NCI-H146 (cell line): ENCODE results near the gene COPZ1.
"Not testable (repeated sequence)": the region's sequence is repeated elsewhere in the genome, so short reads cannot be mapped to it uniquely, and the experiment has no call there.

Experiments used
- DNase-seq: peaks from one replicate; lab custom pipeline; 2025; lab: John Stamatoyannopoulos, UW

The COPZ1 gene

DNA sequence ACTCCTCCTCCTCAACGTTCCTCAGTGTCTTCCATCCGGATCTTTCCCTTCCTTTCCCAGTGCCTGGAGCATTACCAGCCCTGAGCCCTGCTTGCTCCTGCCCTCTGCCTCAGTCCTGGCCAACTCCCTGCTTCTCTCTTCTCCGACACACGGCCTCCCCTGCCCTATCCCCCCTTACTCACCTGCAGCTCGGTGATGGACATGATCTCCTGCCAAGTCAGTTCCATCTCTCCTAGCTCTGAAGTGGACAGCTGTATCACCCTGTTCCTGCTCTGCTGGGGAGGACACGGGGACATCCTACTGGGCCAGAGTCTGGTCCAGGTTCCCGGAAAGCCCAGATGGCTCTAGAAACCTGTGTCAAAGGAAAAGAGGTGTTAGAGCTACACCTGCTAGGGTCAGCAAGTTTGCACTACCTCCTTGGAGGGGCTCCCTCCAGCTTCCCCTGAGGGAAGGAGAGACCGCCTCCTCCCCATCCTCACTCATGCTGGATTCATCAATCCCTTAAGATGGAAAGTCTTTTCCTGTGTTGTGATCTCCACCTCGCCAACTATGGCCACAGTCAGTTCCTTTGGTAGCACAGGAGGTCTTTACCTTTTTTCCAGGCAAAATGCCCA, 29.9 kb upstream of the COPZ1 start:
- no peak for DNase-seq

DNA sequence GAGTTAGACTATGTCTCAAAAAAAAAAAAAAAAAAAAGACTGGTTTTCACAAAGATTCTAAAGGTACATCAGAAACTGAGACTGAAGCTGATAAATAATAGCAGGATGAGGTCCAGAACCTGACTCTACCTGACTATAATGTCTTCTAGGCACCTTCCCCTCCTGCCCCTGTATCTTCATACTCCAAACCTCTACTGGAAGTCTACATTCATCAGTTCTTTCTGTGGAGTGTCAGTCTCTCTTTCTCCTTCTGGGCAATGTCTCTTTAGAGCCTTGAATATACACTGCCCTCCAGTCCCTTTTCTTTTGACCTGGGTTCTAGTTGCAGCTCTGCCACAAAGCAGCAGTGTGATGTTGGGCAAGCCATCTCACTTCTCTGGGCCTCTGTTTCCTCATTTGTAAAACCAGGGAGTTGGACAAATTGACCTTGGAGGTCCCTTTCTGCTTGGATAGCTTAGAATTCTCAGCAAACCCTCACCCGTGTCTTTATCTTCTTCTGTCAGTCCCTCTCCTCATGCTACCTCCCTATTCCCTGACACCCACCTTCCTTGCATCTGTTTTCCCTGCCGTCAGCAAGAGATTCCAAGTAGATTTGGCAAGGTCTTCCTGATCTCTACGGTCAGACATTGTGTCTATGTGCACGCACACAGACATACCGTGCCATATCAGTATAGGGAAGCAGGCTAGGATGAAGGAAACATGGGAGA, 28.4 kb upstream of the COPZ1 start:
- no peak for DNase-seq

DNA sequence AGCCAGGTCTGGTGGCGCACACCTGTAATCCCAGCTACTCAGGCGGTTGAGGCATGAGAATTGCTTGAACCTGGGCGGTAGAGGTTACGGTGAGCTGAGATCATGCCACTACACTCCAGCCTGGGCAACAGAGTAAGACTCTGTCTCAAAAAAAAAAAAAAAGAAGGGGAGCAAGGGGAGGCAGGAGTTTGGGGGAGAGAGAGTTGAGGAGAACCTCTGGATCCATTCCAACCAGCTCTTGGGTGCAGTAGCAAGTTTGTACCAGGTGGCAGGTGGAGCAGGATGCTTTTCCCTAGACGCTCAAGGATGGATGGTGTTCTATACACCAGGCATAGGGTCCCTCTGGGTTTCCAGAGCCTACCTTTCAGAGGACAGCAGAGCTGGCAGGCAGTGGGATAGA, 26.0 kb upstream of the COPZ1 start:
- DNase-seq = no peak

DNA sequence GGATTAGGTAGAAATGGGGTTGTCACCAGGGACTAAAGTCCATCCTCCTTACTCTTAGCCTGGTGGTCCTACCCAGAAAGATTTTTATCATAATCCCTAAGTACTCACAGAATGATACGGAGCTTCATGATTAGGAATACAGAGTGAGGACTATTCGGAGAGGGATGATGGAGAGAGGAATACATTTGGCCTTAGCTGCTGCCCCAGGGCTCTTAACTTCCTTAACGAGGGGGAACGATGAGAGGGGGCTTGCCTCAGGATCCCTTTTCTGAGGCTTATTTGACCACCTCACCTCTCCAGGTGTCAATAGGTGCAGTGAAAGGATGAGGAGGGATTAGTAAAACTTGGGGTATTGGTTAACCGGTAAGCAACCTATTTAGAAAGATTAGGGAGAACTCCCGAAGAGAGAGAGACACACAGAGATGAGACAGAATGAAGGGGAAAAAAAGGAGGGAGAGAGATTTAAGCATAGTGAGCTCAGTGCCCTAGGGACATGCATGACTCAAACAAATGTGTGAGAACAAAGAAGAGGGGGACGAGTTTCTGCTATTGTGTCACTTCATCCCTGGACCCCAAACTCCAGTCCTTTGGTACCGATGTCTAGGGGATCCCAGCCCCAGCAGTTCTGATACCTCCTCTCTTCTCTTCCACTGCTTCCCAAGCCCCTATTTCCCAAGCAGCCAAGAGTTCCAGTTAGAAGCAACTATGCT, 25.3 kb upstream of the COPZ1 start:
- no peak for DNase-seq

DNA sequence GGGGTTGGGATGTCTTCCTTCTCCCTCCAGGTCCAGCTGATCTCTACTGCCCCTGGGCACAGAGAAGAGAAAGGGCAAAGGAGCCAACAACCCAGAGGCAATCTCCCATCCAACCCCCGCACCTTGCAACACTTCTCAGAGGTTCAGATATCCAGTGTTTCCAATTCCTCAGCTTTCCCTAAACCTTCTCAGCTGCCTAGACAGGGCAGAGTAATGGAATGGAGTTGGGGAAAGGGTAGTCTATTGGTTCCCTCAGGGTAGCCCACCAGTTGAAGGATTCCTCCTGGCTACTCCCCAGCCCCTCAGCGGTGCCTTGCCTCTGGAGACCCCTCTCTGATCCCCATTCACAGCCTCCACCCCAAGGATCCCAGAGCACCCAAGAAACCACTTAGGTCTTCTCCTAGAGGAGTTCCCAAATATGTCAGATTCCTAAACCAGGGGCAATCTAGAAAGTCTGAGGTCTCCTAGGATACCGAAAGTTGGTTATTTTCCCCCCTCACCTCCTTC, 24.7 kb upstream of the COPZ1 start:
- DNase-seq = no peak

DNA sequence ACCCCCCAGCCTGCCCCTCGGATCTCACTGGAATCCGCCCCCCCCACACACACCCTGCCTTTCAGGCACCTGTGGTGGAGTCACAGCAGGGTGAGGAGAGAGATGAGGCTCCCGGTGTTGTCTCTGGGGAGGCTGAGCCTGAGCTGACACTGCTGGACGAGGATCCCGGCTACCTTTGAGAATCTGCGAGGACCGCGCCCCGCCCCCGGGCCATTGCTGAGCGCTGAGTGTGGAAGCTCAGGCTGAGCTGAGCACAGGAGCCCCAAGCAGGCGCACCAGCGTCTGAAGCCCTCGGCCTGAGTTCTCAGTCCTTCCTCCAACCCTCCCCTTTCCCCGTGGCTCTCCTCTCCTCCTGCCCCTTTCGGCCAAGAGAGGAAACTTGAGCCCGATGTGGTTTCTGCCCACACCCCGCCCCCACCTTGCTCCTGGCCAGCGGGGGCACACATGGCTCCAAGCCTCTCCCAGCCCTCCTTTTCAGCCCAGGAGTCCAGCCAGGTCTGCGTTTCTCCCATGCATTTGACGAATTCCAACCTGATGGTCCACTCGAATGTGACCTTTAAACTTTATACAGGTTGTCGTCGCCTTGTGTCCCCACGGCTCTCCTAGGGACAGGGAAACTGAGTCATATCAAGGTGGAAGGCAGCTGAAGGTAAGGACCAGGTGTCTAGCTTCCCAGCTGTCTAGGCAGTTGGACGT, 24.1 kb upstream of the COPZ1 start, which contains the start of gene NFE2:
Gene NFE2, minus strand, starts transcription at position 284 of the 696 bp plus-strand sequence. CDS start 5,767 bp downstream, outside the sequence.
- peak; percentile 80 for DNase-seq

DNA sequence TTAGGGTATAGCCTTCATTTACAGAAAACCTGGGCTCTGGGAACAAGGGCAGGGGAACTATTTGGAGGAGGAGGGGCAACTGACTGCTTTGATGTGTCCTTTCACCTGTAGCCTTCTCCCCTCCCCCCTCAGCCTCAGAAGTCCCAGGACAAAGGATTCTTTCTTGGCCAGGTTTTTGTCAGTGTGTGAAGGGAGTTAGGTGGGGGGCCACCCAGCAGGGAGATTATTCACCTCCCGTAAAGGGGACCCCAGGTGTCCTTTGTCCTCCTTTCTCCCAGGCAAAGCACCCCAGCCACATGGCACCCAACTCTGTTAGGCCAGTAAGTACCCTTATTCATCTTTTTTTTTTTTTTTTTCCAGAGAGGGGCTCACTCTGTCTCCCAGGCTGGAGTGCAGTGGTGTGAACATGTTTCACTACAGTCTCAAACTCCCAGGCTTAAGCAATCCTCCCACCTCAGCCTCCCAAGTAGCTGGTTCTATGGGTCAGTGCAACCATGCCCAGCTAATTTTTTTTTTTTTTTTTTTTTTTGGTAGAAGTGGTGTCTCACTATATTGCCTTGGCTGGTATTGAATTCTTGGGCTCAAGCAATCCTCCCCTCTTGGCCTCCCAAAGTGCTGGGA, 23.4 kb upstream of the COPZ1 start:
- DNase-seq = peak; percentile 31

DNA sequence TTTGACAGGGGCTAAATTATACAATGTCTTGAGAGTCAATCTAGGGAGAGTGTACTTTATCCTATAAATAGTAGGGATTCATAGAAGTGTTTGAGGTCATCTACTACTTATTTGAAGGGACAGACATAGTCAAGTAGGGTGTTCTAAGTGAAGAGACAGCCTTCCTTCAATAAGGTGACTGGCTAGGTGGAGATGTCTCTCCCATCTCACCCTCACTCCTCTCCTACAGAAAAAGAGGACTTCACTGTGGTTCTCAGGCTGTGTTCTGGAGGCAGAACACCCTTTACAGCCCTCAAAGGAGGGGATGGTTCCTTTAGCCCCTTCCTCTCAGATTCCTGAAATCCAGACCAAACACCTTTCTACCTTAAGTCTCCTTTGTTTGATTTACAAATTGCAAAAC, 21.3 kb upstream of the COPZ1 start:
- no peak for DNase-seq

DNA sequence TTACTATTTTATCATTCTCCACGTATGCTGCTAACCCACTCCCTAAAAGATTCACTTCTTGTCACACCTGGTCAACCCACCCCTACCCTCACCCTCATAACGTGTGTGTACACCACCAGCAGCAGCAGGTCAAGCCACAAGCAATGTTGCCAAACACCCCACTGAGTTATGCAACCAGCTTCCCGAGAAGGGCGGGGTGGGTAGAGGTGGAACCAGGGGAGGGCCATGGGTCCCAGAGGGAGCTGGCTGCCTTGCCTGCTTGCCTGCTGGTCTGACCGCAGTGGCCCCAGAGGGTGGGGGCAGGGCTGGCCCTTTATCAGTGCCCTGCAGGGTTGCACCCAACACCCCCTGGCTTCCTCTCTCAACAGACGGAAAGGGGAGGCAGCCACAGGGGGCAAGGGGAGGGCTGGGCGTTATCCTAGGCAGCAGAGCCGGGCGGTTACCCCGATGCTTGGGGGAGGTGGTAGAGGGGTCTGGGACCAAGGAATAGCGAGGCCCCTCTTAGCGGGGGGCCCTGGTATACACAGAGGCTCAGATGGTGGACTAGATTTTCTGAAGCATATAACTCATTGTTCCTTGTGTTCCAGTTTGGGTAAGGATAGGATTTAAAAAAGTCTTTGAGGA, 20.6 kb upstream of the COPZ1 start:
- peak; percentile 76 for DNase-seq

DNA sequence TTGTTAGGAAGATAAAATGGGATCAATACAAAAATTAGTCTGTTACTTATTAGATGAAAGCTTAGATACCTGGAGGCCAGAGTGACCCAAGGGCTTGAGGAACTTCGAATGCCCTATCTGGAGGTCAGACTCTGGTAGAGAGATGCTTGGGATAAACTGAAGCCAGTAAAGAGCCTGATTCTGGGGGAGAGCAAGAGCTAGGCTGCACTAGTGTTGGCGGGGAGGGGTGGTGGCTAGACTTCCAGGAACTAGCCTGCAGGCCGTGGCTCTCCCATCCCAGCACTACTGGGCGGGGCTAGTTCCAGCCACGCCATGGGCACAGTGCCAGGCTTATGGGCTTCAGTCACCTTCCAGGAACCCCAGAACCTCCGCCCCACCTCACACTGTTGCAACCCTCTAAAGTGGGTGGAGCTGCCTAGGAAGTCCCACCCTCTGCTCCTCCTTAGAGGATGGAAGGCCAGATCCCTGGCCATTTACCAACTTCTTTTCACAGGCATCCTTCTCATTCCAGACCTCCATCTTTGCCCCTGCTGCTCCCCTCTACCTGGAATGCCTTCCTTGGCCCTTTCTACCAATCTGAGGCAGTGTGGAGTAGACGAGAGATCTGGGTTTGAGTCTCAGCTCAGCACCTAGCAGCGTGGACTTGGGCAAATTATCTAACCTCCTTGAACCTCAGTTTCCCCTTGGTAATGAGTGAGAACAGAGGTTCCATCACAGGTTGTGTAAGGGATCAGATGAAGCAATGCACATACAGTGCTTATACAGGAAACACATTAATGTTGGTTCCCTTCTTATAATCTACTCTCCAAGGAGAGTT, 17.8 kb upstream of the COPZ1 start:
- peak; percentile 57 for DNase-seq

DNA sequence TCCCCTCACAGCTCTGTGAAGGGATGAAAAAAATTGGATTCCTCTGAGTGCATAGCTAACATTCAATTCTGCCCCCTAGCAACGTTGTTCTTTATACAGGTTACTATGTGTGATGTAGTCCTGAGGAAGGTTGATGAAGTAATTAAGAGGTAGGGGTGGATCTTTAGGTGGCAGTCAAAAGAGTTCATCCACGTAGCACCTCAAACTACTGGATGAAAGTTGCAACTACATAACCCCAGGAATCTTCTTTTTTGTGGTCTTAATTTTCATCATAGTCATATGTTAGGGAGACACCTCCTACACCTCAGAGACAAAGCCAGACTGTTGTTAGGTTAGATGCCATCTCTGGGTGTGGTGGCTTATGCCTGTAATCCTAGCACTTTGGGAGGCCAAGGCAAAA, 13.9 kb upstream of the COPZ1 start:
- no peak for DNase-seq

DNA sequence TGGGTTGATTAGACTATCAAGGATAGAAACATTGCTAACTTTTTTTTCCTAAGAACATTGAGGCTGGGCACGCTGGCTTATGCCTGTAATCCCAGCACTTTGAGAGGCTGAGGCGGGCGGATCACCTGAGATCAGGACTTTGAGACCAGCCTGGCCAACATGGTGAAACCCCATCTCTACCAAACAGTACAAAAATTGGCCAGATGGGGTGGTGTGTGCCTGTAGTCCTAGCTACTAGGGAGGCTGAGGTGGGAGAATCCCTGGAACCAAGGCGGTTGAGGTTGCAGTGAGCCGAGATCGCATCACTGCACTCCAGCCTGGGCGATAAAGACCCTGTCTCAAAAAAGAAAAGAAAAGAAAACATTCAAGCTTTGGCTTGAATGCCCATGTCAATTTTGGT, 12.6 kb upstream of the COPZ1 start:
- not testable (repeated sequence) for DNase-seq

DNA sequence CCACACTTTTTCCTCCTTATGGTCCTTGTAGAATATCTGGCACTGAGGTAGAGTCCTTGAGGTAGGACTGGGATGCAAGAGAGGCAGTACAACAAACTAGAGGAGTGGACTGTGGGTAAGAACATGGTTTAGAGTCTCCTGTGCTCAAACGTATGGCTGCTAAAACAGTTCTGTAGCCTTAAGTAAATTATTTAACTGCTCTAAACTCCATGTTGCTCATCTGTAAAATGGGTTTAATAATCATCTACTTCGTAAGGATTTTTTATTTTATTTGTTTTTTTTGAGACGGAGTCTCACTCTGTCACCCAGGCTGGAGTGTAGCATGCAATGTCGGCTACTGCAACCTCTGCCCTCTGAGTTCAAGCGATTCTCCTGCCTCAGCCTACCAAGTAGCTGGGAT, 3.6 kb upstream of the COPZ1 start:
- no peak for DNase-seq

DNA sequence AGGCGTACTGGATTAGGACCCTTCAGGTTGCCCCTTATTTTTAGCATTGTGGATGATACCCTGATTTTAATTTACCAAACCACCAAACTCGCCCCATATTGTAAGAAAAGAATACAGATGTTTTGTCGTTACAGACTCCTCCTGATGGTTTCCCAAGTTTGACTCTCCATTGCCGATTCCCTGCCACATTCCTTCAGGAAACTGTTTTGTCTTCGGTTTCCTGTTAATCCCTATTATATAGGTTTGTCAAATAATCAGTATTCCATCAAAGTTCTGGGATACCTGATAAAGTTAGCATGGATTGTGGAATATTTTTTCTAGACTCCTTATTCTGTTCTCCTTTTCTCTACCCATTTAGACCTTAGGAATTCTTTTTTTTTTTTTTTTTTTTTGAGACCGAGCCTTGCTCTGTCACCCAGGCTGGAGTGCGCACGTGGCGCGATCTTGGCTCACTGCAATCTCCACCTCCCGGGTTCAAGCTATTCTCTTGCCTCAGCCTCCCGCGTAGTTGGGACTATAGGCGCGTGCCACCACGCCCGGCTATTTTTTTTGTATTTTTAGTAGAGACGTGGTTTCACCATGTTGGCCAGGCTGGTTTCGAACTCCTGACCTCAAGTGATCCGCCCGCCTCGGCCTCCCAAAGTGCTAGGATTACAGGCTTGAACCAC, 645 bp downstream of the COPZ1 start:
- not testable (repeated sequence) for DNase-seq

DNA sequence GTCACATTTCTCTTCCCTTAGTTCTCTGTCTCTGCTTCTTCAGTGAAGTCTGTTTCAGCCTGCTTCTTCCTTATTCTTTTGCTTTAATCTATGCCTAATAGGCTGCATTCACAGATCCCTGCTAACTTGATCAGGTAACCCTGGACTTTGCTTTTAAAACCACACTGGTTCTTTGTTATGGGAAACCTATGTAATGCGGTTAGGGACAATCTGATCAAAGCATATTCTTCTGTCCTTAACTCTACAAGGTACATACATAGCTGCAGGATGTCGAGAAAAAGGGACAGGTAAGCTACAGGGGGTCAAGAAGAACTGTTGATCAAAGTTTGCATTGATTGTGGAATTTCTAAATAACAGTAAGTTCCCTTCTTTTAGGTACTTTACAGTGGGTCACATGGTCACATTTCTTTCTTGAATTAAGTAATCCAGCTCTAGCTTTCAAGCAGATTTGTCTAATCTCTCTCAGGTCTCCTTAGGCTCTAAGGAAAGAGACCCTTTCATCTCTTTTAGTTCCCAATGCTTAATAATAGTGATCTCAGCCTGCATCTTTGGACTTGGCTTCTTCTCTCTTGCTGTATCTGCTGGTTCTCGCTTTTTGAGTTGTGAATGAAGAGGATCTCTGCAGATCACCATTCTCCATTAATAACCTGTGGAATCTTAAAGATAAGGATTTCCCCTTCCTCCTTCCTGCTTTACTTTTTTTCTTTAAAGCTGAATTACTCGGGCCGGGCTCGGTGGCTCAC, 3.8 kb downstream of the COPZ1 start:
- DNase-seq = no peak

DNA sequence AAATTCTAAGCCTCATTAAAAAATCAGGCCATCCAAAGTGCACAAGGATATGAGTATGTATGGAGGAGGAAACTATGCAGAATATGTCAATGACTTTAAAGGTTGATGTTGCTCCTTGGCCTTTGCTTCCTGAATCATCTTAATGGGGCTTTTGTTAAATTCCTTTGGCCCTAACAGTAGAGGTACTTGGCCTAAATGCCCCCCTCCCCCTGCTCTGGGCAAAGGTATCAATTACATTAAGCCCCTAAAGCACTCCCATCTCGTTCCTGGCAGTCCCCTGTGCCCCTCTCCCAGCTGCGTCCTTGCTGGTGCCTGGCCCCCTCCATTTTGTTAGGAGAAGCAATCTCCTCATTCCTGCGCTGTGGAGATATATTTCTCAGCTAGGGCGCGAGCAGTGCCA, 4.8 kb downstream of the COPZ1 start:
- DNase-seq = no peak

DNA sequence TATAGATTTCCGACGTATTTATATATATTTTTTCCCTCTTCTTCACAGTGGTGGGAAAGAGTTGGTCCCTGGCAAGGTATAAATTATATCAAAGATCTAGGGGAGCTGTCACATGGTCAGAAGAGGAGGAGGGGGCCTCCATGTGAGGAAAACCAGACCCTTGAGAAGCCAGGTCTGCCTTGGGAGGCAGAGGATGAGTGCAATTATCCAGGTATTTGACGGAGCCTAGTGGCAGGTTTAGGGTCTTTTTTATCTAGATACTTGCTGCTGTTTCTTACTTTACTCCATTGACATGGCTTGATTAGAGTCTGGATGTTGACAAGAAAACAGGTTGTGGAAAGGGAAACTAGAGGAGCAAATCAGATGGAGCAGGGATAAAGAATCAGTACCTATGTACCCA, 5.5 kb downstream of the COPZ1 start:
- DNase-seq = no peak

DNA sequence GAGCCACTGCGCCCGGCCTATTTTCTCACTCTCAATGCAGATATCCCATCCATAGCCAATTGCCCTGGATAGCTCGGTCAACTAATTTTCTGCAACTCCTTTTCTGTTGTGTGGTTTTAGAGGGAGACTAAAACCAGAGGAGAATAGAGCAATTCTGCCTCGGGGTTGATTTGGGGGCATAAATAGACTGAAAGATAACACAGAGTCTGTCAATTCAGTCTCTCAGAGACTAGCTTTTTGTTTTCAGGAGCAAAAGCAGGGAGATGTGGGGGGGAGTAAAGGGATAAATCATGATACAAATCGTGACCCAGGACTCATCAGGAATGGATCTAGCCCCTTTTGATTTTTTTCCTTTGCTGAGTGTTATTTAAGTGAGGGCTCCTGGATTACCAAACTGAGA, 6.5 kb downstream of the COPZ1 start:
- no peak for DNase-seq

DNA sequence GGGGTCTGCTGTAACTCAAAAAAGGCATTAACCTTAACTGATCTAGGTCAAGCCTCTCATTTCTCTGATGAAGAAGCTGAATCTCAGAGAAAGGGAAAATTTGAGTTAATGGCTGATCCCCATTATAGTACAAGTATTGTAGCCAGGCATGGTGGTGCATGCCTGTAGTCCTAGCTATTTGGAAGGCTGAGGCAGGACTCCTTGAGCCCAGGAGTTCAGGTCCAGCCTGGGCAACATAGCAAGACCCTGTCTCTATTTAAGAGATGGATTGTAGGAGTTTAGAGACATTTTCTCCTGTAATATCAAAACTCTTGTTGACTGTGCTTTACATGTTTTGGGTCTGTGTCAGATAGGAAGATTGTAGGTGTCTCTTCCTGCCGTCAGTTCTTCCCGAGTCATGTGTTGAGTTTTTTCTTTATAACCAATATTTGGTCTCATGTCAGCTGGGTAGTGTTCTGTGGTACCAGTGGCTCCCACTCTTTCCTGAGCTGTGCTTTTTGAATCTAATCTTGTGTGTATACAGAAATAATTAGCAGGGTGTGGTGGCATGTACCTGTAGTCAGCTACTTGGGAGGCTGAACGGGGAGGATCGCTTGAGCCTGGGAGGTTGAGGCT, 8.6 kb downstream of the COPZ1 start:
- no peak for DNase-seq
